Measurements from ENCODE around the gene CNIH1.
"Not testable (repeated sequence)": the region's sequence is repeated elsewhere in the genome, so short reads cannot be mapped to it uniquely, and the experiment has no call there.

Gene CNIH1

DNA sequence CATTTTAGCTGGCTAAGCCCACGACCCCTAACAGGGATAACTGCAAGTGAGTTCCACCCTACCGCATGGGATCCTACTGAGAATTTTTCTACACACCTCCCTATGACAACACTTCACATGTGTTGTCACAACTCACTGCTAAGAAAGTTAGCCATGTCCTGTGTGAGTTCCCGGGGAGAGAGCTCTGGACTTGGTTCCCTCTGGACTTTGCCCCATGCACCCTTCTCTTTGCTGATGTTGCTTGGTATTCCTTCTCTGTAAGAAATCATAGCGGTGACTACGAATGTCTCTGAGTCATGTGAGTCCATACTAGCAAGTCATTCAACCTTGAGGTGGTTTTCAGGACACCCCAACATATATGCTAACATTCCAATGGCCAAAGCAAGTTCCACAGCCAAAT, 53.8 kb downstream of the CNIH1 start:
- no peak overlapping the region for H3K4me3 ChIP-seq (ENCODE audit: low read depth, low read length)

DNA sequence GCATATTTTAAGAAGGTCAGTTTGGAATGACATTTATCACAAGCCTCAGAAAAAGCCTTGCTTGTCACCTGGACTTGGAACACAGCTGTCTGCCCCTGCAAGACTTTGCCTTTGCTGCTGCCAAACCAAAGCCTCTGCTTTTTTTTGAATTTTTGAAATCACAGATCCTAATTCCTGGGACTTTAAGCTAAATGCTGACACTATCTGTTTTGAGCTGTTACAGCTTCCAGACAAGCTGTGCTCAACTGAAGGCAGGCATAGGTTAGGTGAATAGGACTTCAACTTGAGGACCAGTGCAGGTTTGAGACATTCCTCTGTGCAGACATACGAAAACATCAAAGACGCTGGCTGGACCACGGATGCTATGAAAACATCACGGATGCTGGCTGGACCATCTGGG, 55.6 kb downstream of the CNIH1 start:
- no peak overlapping the region for H3K4me3 ChIP-seq (ENCODE audit: low read depth, low read length)

DNA sequence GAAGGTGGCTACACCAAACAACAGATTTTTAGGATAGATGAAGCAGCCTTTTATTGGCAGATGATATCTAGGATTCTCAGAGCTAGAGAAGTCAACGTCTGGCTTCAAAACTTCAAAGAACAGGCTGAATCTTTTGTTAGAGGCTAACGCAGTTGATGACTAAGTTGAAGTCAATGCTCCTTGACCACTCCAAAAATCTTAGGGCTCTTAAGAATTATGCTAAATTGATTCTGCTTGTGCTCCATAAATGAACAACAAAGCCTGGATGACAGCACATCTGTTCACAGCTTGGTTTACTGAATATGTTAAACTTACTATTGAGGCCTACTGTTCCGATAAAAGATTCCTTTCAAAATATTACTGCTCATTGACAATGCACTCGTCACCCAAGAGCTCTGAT, 57.3 kb downstream of the CNIH1 start:
- no peak overlapping the region for H3K4me3 ChIP-seq (ENCODE audit: low read depth, low read length)

DNA sequence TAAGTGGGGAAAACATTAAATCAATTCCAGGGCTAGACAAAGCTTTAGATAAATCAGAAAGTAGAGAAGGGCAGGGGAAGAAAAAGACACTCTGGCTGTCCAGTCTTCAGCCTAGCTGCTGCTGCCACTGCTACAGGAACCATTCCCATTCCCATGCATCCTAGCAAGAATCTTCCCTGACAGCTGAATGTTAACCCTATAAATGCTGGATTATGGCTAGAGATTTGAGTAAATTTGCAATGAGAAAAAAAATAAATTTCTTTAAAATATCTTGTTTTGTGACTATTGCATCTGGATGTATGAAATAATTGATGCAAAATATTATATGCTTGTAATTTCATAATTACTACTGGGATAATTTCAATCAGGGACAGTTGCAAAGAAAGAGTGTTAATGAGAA, 59.4 kb downstream of the CNIH1 start:
- H3K4me3 ChIP-seq (ENCODE audit: low read depth, low read length), result no peak overlapping the region

DNA sequence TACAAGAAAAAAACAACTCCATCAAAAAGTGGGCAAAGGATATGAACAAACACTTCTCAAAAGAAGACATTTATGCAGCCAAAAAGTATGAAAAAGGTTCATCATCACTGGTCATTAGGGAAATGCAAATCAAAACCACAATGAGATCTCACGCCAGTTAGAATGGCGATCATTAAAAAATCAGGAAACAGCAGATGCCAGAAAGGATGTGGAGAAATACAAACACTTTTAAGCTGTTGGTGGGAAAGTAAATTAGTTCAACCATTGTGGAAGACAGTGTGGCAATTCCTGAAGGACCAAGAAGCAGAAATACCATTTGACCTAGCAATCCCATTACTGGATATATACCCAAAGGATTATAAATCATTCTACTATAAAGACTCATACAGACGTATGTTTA, 60.6 kb downstream of the CNIH1 start:
- not testable (repeated sequence) for H3K4me3 ChIP-seq (ENCODE audit: low read depth, low read length)

DNA sequence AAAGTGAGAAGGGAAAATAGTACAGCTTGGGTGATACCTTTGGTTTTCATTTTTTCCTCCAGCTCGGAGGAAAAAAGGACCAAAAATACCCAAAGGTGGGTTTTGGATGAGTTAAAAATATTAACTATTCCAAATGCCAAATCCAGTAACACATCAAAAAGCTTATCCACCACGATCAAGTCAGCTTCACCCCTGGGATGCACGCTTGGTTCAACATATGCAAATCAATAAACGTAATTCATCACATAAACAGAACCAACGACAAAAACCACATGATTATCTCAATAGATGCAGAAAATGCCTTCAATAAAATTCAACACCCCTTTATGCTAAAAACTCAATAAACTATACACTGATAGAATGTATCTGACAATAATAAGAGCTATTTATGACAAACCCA, 62.3 kb downstream of the CNIH1 start:
- not testable (repeated sequence) for H3K4me3 ChIP-seq (ENCODE audit: low read depth, low read length)

DNA sequence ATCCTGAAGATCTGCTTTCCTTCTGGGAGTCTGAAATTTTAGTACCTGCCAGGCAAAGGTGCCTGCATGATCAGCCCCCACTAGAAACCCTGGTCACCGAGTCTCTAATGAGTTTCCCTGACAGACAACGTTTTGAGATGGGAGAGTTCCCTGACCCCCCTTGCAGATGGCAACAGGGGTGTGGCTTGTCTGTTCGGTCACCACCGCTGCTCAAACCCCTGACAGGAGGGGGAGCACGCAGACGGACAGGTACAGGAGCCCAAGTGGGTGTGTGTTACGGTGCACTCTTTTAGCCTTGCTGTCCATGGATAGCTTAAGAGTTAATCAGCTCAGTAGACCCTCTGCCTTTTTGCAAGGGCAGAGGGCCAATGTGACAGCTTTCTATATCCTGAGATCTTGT, 63.7 kb downstream of the CNIH1 start:
- H3K4me3 ChIP-seq (ENCODE audit: low read depth, low read length), result no peak overlapping the region

DNA sequence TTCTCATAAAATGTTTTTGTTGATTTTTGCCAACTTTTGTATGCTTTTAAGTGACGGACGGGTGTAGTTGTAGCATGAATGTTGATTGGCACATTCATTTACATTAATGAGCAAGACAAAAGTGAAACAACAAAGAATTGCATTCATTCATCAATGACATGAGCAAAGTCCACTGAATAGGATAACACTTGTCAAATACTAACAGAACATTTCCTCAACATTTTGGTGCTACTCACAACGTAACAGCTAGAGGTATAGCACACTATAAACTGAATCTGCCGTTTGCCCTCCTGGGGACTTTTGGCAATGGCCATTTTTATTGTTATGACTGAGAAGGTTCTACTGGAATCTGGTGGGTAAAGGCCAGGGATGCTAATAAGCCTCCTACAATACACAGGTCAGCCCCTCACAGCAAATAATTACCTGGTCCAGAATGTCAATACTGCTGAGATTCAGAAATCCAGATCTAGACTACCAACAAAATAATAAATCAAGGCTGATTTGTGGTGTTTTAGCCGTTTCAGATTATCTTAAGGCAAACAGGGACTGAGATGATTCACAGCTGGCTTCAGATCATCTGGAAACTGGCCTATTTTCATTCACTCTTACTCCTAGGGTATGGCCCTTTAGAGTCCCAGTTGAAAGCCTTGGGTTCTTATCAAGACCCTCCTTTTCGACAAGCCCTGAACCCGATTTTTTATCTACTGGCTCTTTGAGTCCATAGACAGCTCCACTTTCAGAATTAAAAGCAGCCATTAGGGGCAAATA, 66.9 kb downstream of the CNIH1 start:
- H3K4me3 ChIP-seq (ENCODE audit: low read depth, low read length), result no peak overlapping the region
